ENCODE measurements around the gene COL9A2.

The COL9A2 gene

DNA sequence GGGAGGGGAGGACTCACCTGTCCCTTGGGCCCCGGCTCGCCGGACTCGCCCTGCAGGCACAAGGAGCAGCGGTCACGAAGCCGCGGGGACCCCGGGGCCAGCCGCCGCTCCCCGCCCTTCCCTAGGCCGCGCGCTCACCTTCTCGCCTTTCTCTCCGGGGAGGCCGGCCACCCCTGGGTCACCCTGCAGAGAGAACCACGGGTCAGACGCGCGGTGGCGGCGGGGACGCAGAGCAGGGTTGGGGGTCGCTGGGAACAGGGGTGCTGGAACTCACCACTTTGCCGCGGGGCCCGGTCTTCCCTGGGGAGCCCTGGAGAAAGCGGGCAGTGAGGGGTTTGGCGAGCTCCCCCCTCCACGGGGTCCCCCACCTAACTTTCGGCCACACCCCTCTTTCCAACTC lies 13.3 kb downstream of the COL9A2 start:
- DNase-seq (ENCODE audit: low read depth) = no peak
- in situ Hi-C loops (cut with HindIII; ENCODE audit: low sequenced_read_pairs) = no loop called here
- TF ChIP-seq, protein P1, sequence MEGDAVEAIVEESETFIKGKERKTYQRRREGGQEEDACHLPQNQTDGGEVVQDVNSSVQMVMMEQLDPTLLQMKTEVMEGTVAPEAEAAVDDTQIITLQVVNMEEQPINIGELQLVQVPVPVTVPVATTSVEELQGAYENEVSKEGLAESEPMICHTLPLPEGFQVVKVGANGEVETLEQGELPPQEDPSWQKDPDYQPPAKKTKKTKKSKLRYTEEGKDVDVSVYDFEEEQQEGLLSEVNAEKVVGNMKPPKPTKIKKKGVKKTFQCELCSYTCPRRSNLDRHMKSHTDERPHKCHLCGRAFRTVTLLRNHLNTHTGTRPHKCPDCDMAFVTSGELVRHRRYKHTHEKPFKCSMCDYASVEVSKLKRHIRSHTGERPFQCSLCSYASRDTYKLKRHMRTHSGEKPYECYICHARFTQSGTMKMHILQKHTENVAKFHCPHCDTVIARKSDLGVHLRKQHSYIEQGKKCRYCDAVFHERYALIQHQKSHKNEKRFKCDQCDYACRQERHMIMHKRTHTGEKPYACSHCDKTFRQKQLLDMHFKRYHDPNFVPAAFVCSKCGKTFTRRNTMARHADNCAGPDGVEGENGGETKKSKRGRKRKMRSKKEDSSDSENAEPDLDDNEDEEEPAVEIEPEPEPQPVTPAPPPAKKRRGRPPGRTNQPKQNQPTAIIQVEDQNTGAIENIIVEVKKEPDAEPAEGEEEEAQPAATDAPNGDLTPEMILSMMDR (IDR thresholded peaks at IDR 0.05; ENCODE audit: low read depth, low read length, missing control alignments) = no peak

DNA sequence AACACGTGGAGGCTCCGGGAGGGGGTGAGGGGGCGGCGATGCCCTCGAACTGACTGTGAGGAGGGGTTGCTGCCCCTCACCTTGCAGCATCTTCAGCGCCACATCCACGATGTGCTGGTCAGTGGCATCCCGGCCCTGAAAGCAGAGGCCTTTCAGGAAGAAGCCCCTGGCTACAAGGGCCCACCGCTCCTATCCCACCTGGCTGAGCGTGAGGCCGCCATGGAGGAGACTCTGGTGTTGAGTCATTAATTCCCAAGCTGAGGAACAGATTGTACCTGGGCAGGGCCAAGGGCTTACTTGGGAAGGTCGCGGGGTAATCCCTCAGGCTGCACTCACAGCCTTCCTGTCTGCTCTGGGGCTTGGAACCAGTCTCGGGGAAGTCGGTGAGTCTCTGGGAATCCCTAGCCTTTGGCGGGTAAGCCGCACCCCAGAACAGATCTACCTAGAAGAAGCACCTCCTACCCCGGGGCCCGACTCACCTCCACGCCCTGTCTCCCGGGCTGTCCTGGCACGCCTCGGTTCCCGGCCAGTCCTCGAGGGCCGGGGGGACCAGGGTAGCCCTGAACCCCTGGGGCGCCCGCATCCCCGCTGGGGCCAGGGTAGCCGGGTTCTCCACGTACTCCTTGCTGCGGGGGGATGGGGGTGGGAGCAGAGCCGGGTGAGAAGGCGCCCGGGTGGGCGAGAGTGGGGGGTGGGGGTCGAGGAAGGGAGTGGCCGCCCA lies 13.9 kb downstream of the COL9A2 start:
- TF ChIP-seq, protein P1 (IDR thresholded peaks at IDR 0.05; ENCODE audit: low read depth, low read length, missing control alignments) = no peak
- no peak overlapping the region for H3K4me3 ChIP-seq (ENCODE audit: low read depth, low read length)
- DNase-seq (ENCODE audit: low read depth) = no peak
- in situ Hi-C loops (cut with HindIII; ENCODE audit: low sequenced_read_pairs) = no loop called here

More for the DNA sequence above, 13.3 kb downstream of the COL9A2 start:
- H3K4me3 ChIP-seq (ENCODE audit: low read depth, low read length) = no peak overlapping the region

DNA sequence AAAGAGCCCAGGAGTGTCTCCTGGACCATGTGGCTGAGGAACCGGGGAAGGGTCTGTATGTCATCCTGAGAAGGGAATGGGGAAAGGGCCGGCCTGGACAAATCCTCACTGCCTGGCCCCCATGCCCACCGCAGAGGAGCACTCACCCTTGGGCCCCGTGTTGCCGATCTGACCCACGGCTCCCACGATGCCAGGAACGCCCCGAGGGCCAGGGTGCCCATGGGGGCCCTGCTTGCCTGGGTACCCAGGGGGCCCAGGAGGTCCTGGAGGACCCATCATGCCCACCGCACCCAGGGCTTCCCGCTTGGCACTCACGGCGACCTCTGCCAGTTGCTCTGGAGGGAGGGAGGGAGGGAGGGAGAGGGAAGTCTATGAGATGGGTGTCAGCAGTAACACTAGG lies 14.6 kb downstream of the COL9A2 start:
- DNase-seq (ENCODE audit: low read depth) = no peak
- in situ Hi-C loops (cut with HindIII; ENCODE audit: low sequenced_read_pairs) = no loop called here
- no peak overlapping the region for H3K4me3 ChIP-seq (ENCODE audit: low read depth, low read length)
- TF ChIP-seq, protein P1 (IDR thresholded peaks at IDR 0.05; ENCODE audit: low read depth, low read length, missing control alignments) = no peak

DNA sequence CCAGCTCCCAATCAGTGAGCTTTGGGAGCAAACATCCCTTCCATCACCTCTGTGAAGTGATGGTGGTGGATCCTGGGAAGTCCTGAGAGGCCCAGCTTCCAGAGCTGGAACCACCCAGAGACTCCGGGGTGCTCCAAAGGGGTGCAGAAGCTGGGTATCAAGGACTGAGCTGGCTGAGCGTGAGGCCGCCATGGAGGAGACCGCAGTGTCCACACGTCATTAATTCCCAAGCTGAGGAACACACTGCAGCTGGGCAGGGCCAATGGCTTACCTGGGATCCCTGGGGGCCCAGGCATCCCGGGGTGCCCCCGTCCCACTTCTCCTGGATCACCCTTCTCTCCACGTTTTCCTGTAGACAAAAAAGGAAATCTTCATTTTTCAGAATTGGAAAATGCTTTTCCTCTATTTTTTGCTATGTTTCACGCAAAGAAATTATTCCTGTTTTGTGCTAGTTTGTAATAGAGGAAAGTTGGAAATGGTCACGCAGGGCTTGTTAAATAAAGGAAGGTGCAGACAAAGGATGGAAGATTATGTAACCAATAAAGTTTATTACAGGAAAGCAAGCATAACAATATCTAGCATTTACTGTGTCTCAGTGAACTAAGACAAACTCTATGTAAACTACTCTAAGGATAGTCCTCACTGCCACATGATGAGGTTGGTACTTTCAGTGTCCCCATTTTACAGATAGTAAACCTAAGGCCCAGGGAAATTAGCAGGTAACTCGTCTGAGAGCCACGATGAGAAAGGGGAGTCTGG lies 15.4 kb downstream of the COL9A2 start:
- TF ChIP-seq, protein P1 (IDR thresholded peaks at IDR 0.05; ENCODE audit: low read depth, low read length, missing control alignments) = no peak
- in situ Hi-C loops (cut with HindIII; ENCODE audit: low sequenced_read_pairs) = no loop called here
- no peak overlapping the region for H3K4me3 ChIP-seq (ENCODE audit: low read depth, low read length)
- no peak for DNase-seq (ENCODE audit: low read depth)

DNA sequence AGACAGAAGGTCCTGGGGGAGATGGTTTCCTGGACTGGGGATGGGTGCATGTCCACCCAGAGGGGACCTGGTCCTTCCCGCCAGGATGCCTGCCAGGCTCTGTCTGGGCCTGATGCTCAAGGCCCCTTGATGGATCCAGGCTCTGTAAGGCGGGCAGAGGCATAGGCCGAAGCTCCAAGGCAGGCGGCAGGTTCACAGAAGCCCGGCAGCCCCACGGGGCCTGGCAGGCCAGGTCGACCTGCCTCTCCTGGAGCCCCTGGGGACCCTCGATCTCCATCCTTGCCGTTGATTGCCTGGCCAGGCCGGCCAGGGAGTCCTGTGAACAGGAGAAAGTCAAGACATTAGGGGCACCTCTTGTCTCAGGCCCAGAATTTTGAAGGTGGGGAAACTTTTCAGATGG lies 16.0 kb downstream of the COL9A2 start:
- TF ChIP-seq, protein P1 (IDR thresholded peaks at IDR 0.05; ENCODE audit: low read depth, low read length, missing control alignments) = no peak
- no peak for DNase-seq (ENCODE audit: low read depth)
- in situ Hi-C loops (cut with HindIII; ENCODE audit: low sequenced_read_pairs) = no loop called here

DNA sequence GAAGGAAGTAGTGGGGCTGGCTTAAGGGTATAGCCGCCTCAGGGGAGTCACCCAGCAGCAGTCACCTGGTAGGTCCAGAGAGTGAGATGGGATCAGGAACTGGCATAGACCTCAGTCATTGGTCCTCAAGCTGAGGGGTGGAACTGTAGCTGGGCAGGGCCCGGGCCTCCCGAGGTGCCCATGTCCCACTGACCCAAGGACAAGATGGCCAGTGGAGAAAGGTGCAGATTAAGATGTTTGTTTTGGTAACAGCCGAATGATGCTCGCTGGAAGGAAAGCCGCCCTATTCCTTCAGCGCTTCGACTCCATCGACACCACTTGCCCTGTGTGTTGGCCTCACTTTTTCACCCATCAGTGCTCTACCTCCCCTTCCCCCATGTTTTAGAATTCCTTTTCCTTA lies 16.4 kb downstream of the COL9A2 start:
- in situ Hi-C loops (cut with HindIII; ENCODE audit: low sequenced_read_pairs) = no loop called here
- no peak overlapping the region for H3K4me3 ChIP-seq (ENCODE audit: low read depth, low read length)
- TF ChIP-seq, protein P1 (IDR thresholded peaks at IDR 0.05; ENCODE audit: low read depth, low read length, missing control alignments) = no peak
- DNase-seq (ENCODE audit: low read depth) = no peak

More for the DNA sequence above, 16.0 kb downstream of the COL9A2 start:
- no peak overlapping the region for H3K4me3 ChIP-seq (ENCODE audit: low read depth, low read length)
